Measurements from ENCODE around the gene USP34.

The USP34 gene

GRCh38 chr2:61178603-61179545, 292.0 kb downstream of the USP34 start:
- Histone ChIP-seq H3K36me3 (replicated peaks in 1 of 2; ENCODE audit: control insufficient read depth in 2 of 2, insufficient read depth in 2 of 2, low read length in 2 of 2) (peaks cover 20 to 55% of the 10 kb centered on the region in 2 donors), H3K18ac (ENCODE audit: low read length) (no peak overlapping the region), H2BK12ac (ENCODE audit: low read length) (no peak overlapping the region), H3K4me1 (ENCODE audit: control insufficient read depth in 2 of 2, insufficient read depth in 1 of 2, low read depth in 1 of 2, low read length in 2 of 2) (peaks cover 9 to 15% of the 10 kb centered on the region in 2 donors), H4K8ac (ENCODE audit: low read depth, low read length) (no peak overlapping the region), H3K9me3 (replicated peaks in 1 of 2; ENCODE audit: control insufficient read depth in 2 of 2, insufficient read depth in 1 of 2, low read depth in 1 of 2, low read length in 2 of 2) (peaks cover 0 to 9% of the 10 kb centered on the region in 2 donors), H3K27ac (replicated peaks; ENCODE audit: low read length) (no peak overlapping the region), H3K9ac (ENCODE audit: low read depth, low read length, poor library complexity) (peak overlapping the region; percentile 53), H3K4ac (ENCODE audit: low read length) (no peak overlapping the region), H3K14ac (ENCODE audit: low read length) (no peak overlapping the region), H2BK5ac (ENCODE audit: low read length) (peak overlapping the region; percentile 32), H3K23ac (ENCODE audit: low read depth, low read length, poor library complexity) (peak overlapping the region; percentile 50), H2AFZ (ENCODE audit: low read length) (no peak overlapping the region), H2BK15ac (ENCODE audit: low read length) (no peak overlapping the region), H3K27me3 (ENCODE audit: control insufficient read depth in 3 of 3, insufficient read depth in 3 of 3, low read depth in 1 of 3, low read length in 3 of 3) (peaks cover 0 to 3% (median 0%) of the 10 kb centered on the region in 3 experiments), H2AK5ac (ENCODE audit: low read depth, low read length) (peak overlapping the region; percentile 40), H3K79me1 (ENCODE audit: low read depth, low read length) (peaks cover 2% of the 10 kb centered on the region), H2BK120ac (ENCODE audit: low read depth, low read length) (no peak overlapping the region), H3K4me2 (ENCODE audit: insufficient read depth, low read length, poor library complexity, severe bottlenecking) (peak overlapping the region; percentile 37), H4K91ac (ENCODE audit: low read depth, low read length, poor library complexity) (no peak overlapping the region), H3K4me3 (ENCODE audit: low read length in 2 of 2) (peak overlapping the region in 1 of 2 donors; percentile 75)
- no peak for DNase-seq (ENCODE audit: low spot score)
- WGBS, 2 donors (ENCODE audit: extremely low coverage in 2 of 2, insufficient read length in 2 of 2, insufficient replicate concordance in 1 of 2): no CpG with 5 or more reads among the region's 22 CpGs

- DNase-seq (ENCODE audit: low spot score): no peak
- Histone ChIP-seq H4K91ac (ENCODE audit: low read depth, low read length, poor library complexity) (peak overlapping the region; percentile 49), H2BK15ac (ENCODE audit: low read length) (no peak overlapping the region), H3K23ac (ENCODE audit: low read depth, low read length, poor library complexity) (peak overlapping the region; percentile 47), H2BK5ac (ENCODE audit: low read length) (peak overlapping the region; percentile 20), H3K14ac (ENCODE audit: low read length) (peak overlapping the region; percentile 76), H3K9ac (ENCODE audit: low read depth, low read length, poor library complexity) (peak overlapping the region; percentile 96), H3K4ac (ENCODE audit: low read length) (no peak overlapping the region), H2AFZ (ENCODE audit: low read length) (peak overlapping the region; percentile 94), H3K79me1 (ENCODE audit: low read depth, low read length) (peaks cover 2% of the 10 kb centered on the region), H2BK120ac (ENCODE audit: low read depth, low read length) (no peak overlapping the region), H3K4me3 (ENCODE audit: low read length in 2 of 2) (peak overlapping the region; percentile 75 to 91), H2AK5ac (ENCODE audit: low read depth, low read length) (peak overlapping the region; percentile 96), H4K8ac (ENCODE audit: low read depth, low read length) (peak overlapping the region; percentile 26), H3K9me3 (replicated peaks in 1 of 2; ENCODE audit: control insufficient read depth in 2 of 2, insufficient read depth in 1 of 2, low read depth in 1 of 2, low read length in 2 of 2) (peaks cover 0 to under 1% of the 10 kb centered on the region in 2 donors), H3K4me1 (ENCODE audit: control insufficient read depth in 2 of 2, insufficient read depth in 1 of 2, low read depth in 1 of 2, low read length in 2 of 2) (peaks cover 9 to 15% of the 10 kb centered on the region in 2 donors), H3K36me3 (replicated peaks in 1 of 2; ENCODE audit: control insufficient read depth in 2 of 2, insufficient read depth in 2 of 2, low read length in 2 of 2) (peaks cover 13 to 46% of the 10 kb centered on the region in 2 donors), H3K4me2 (ENCODE audit: insufficient read depth, low read length, poor library complexity, severe bottlenecking) (peak overlapping the region; percentile 86), H3K27me3 (ENCODE audit: control insufficient read depth in 3 of 3, insufficient read depth in 3 of 3, low read depth in 1 of 3, low read length in 3 of 3) (peaks cover 0 to 3% (median 0%) of the 10 kb centered on the region in 3 experiments), H3K27ac (replicated peaks; ENCODE audit: low read length) (no peak overlapping the region), H2BK12ac (ENCODE audit: low read length) (no peak overlapping the region), H3K18ac (ENCODE audit: low read length) (peak overlapping the region; percentile 95)
- WGBS, 2 donors (ENCODE audit: extremely low coverage in 2 of 2, insufficient read length in 2 of 2, insufficient replicate concordance in 1 of 2): no CpG with 5 or more reads among the region's 45 CpGs
These were observed 292.9 kb downstream of the USP34 start for GRCh38 chr2:61177727-61178549.

GRCh38 chr2:61176755-61177726, 293.8 kb downstream of the USP34 start:
- peak overlapping the region; percentile 68 for H3K27ac ChIP-seq (replicated peaks; ENCODE audit: low read length)
- H2BK12ac ChIP-seq (ENCODE audit: low read length): no peak overlapping the region
- peaks cover 2% of the 10 kb centered on the region for H3K79me1 ChIP-seq (ENCODE audit: low read depth, low read length)
- no CpG with 5 or more reads among the region's 111 CpGs for WGBS, 2 donors (ENCODE audit: extremely low coverage in 2 of 2, insufficient read length in 2 of 2, insufficient replicate concordance in 1 of 2)
- peak overlapping the region; percentile 96 for H3K9ac ChIP-seq (ENCODE audit: low read depth, low read length, poor library complexity)
- peaks cover 9 to 15% of the 10 kb centered on the region in 2 donors for H3K4me1 ChIP-seq (ENCODE audit: control insufficient read depth in 2 of 2, insufficient read depth in 1 of 2, low read depth in 1 of 2, low read length in 2 of 2)
- H2AK5ac ChIP-seq (ENCODE audit: low read depth, low read length): no peak overlapping the region
- peaks cover 11 to 37% of the 10 kb centered on the region in 2 donors for H3K36me3 ChIP-seq (replicated peaks in 1 of 2; ENCODE audit: control insufficient read depth in 2 of 2, insufficient read depth in 2 of 2, low read length in 2 of 2)
- H3K27me3 ChIP-seq (ENCODE audit: control insufficient read depth in 3 of 3, insufficient read depth in 3 of 3, low read depth in 1 of 3, low read length in 3 of 3): peaks cover 0 to 3% (median 0%) of the 10 kb centered on the region in 3 experiments
- H3K18ac ChIP-seq (ENCODE audit: low read length): peak overlapping the region; percentile 98
- no peak overlapping the region for H3K4ac ChIP-seq (ENCODE audit: low read length)
- H3K23ac ChIP-seq (ENCODE audit: low read depth, low read length, poor library complexity): peak overlapping the region; percentile 39
- no peak overlapping the region for H2BK120ac ChIP-seq (ENCODE audit: low read depth, low read length)
- H3K4me2 ChIP-seq (ENCODE audit: insufficient read depth, low read length, poor library complexity, severe bottlenecking): peak overlapping the region; percentile 86
- DNase-seq (ENCODE audit: low spot score): peak; percentile 93
- no peaks in the 10 kb centered on the region for H3K9me3 ChIP-seq (replicated peaks in 1 of 2; ENCODE audit: control insufficient read depth in 2 of 2, insufficient read depth in 1 of 2, low read depth in 1 of 2, low read length in 2 of 2)
- H2AFZ ChIP-seq (ENCODE audit: low read length): peak overlapping the region; percentile 94
- H4K91ac ChIP-seq (ENCODE audit: low read depth, low read length, poor library complexity): no peak overlapping the region
- H2BK5ac ChIP-seq (ENCODE audit: low read length): peak overlapping the region; percentile 20
- H3K4me3 ChIP-seq (ENCODE audit: low read length in 2 of 2): peak overlapping the region; percentile 75 to 91
- H2BK15ac ChIP-seq (ENCODE audit: low read length): no peak overlapping the region
- no peak overlapping the region for H3K14ac ChIP-seq (ENCODE audit: low read length)
- H4K8ac ChIP-seq (ENCODE audit: low read depth, low read length): no peak overlapping the region

Data from neuronal stem cell (in vitro differentiated cells).